GM21619 (cell line): ENCODE results near the gene ASB12.
"Not testable (repeated sequence)": the region's sequence is repeated elsewhere in the genome, so short reads cannot be mapped to it uniquely, and the experiment has no call there.

Experiments
- ATAC-seq: cut with Tn5 transposase; IDR thresholded peaks from one replicate; pipeline ENCODE4 v1.9.1; 2021; ENCODE audit not compliant: unreplicated experiment

Gene ASB12

GRCh38 chrX:64230123-64230970, at the start of gene ASB12:
TSS of gene ASB12 (minus strand) at chrX:64230607. CDS start at chrX:64225650, 4,957 bp downstream.
- no peak for ATAC-seq

- ATAC-seq = no peak
These were observed 34.9 kb upstream of the ASB12 start for GRCh38 chrX:64265265-64265664.

GRCh38 chrX:64229154-64229553, 1.3 kb downstream of the ASB12 start:
- no peak for ATAC-seq

- no peak for ATAC-seq
These were observed 12.4 kb downstream of the ASB12 start for GRCh38 chrX:64218023-64218422.

GRCh38 chrX:64213989-64214388, 16.4 kb downstream of the ASB12 start:
- ATAC-seq = not testable (repeated sequence)

- no peak for ATAC-seq
These were observed 23.7 kb downstream of the ASB12 start for GRCh38 chrX:64206556-64207162.

GRCh38 chrX:64205735-64206501, 24.5 kb downstream of the ASB12 start:
- peak; percentile 81 for ATAC-seq

- ATAC-seq = peak; percentile 36
These were observed 25.0 kb downstream of the ASB12 start, which contains the start of gene AMER1 for GRCh38 chrX:64205441-64205734. TSS of gene AMER1 (minus strand) at chrX:64205708. CDS start at chrX:64193286, 12,422 bp downstream.

- ATAC-seq = peak; percentile 4
These were observed 25.5 kb downstream of the ASB12 start for GRCh38 chrX:64204701-64205440.

GRCh38 chrX:64204252-64204651, 26.2 kb downstream of the ASB12 start:
- ATAC-seq = no peak

- no peak for ATAC-seq
These were observed 27.5 kb downstream of the ASB12 start for GRCh38 chrX:64202808-64203325.

GRCh38 chrX:64198036-64198435, 32.4 kb downstream of the ASB12 start:
- peak; percentile 51 for ATAC-seq

GRCh38 chrX:64196606-64197005, 33.8 kb downstream of the ASB12 start:
- ATAC-seq = no peak

- ATAC-seq = no peak
These were observed 34.5 kb downstream of the ASB12 start for GRCh38 chrX:64195862-64196261.

- no peak for ATAC-seq
These were observed 37.7 kb downstream of the ASB12 start for GRCh38 chrX:64192673-64193072.

- no peak for ATAC-seq
These were observed 38.4 kb downstream of the ASB12 start for GRCh38 chrX:64192040-64192439.

- ATAC-seq = no peak
These were observed 39.0 kb downstream of the ASB12 start for GRCh38 chrX:64191281-64192010.

- ATAC-seq = no peak
These were observed 40.2 kb downstream of the ASB12 start for GRCh38 chrX:64190136-64190740.

GRCh38 chrX:64188901-64189300, 41.5 kb downstream of the ASB12 start:
- no peak for ATAC-seq

- ATAC-seq = no peak
These were observed 42.7 kb downstream of the ASB12 start for GRCh38 chrX:64187762-64188150.
